DMS 273 (cell line): ENCODE measurements around the gene SLC35C1.
"Not testable (repeated sequence)": the region's sequence is repeated elsewhere in the genome, so short reads cannot be mapped to it uniquely, and the experiment has no call there.

ENCODE experiments used
- DNase-seq: peaks from one replicate; lab custom pipeline; 2025; ENCODE audit not compliant: unreplicated experiment; lab: John Stamatoyannopoulos, UW

The SLC35C1 gene

GRCh38 chr11:45809456-45810395, 4.8 kb downstream of the SLC35C1 start:
- no peak for DNase-seq

- DNase-seq: no peak
These were observed 5.6 kb downstream of the SLC35C1 start for GRCh38 chr11:45810431-45811108.

GRCh38 chr11:45811109-45811435, 6.1 kb downstream of the SLC35C1 start:
- no peak for DNase-seq

- DNase-seq: no peak
These were observed 6.8 kb downstream of the SLC35C1 start for GRCh38 chr11:45811571-45812290.

GRCh38 chr11:45812581-45813548, 7.9 kb downstream of the SLC35C1 start:
- DNase-seq: no peak

- peak; percentile 43 for DNase-seq
These were observed 10.8 kb downstream of the SLC35C1 start for GRCh38 chr11:45815747-45816146.

GRCh38 chr11:45816614-45817013, 11.7 kb downstream of the SLC35C1 start:
- peak; percentile 24 for DNase-seq

- no peak for DNase-seq
These were observed 12.2 kb downstream of the SLC35C1 start for GRCh38 chr11:45817191-45817590.

GRCh38 chr11:45818961-45819605, 14.1 kb downstream of the SLC35C1 start:
- DNase-seq: no peak

- no peak for DNase-seq
These were observed 15.4 kb downstream of the SLC35C1 start for GRCh38 chr11:45820211-45820857.

- not testable (repeated sequence) for DNase-seq
These were observed 21.5 kb downstream of the SLC35C1 start for GRCh38 chr11:45826492-45826891.

- no peak for DNase-seq
These were observed 22.2 kb downstream of the SLC35C1 start for GRCh38 chr11:45827123-45827522.

GRCh38 chr11:45828996-45829395, 24.0 kb downstream of the SLC35C1 start:
- no peak for DNase-seq

GRCh38 chr11:45830596-45830995, 25.6 kb downstream of the SLC35C1 start:
- no peak for DNase-seq

- no peak for DNase-seq
These were observed 28.0 kb downstream of the SLC35C1 start for GRCh38 chr11:45832811-45833441.

GRCh38 chr11:45833761-45834160, 28.8 kb downstream of the SLC35C1 start:
- DNase-seq: no peak

- no peak for DNase-seq
These were observed 29.4 kb downstream of the SLC35C1 start for GRCh38 chr11:45834298-45834756.

- no peak for DNase-seq
These were observed 34.3 kb downstream of the SLC35C1 start for GRCh38 chr11:45839204-45839603.

- DNase-seq: not testable (repeated sequence)
These were observed 35.3 kb downstream of the SLC35C1 start for GRCh38 chr11:45840251-45840650.
